HepG2 (cell line): Measurements from ENCODE around the gene SLC29A1. TPM values are rescaled to one million over a fixed set of nuclear protein-coding genes. Genes with fewer than 3 reads are reported as not detected.

ENCODE experiments used
- AHR ChIP-seq: IDR thresholded peaks from 2 replicates; pipeline ENCODE4 v1.6.1; 2018; ENCODE audit warnings: missing genetic modification reagents, missing compliant biosample characterization
- DNMT1 ChIP-seq: sonication (generic); formaldehyde crosslinking; IDR thresholded peaks from 2 replicates; pipeline ENCODE4 v1.5.1; 2020; ENCODE audit warnings: mild to moderate bottlenecking, missing genetic modification reagents
- FOXJ3 ChIP-seq: sonication (generic); formaldehyde crosslinking; IDR thresholded peaks from 2 replicates; pipeline ENCODE4 v1.4.0; 2020; ENCODE audit warnings: missing genetic modification reagents, mild to moderate bottlenecking, borderline replicate concordance
- IRX3 ChIP-seq: sonication (generic); formaldehyde crosslinking; IDR thresholded peaks from 2 replicates; pipeline ENCODE4 v1.8.1; 2023; ENCODE audit warnings: mild to moderate bottlenecking, low read depth, missing genetic modification reagents, borderline replicate concordance
- MAZ ChIP-seq, 2 experiments: sonication (generic) in 1 of 2; formaldehyde crosslinking in 1 of 2; IDR thresholded peaks; 2 replicates each; pipeline versions ENCODE4 v1.5.0 to v1.6.1; 2012 to 2020; ENCODE audit warnings: low read depth in 2 of 2, mild to moderate bottlenecking in 2 of 2, borderline replicate concordance in 1 of 2, improper control_type of control experiment in 1 of 2, low read length in 1 of 2, missing genetic modification reagents in 1 of 2, moderate library complexity in 1 of 2
- TBX3 ChIP-seq: fragments of 450-650 bp; IDR thresholded peaks from 2 replicates; pipeline ENCODE4 v1.6.1; 2017; ENCODE audit warnings: antibody characterized with exemption, mild to moderate bottlenecking, inconsistent platforms, borderline replicate concordance
- THAP11 ChIP-seq: IDR thresholded peaks from 2 replicates; pipeline ENCODE4 v1.6.1; 2016; ENCODE audit warnings: missing biosample characterization, missing genetic modification reagents
- ZBTB33 ChIP-seq: sonication (generic); formaldehyde crosslinking; IDR thresholded peaks from 2 replicates; pipeline ENCODE4 v1.4.0; 2020; ENCODE audit warnings: missing genetic modification reagents
- ZBTB7A ChIP-seq: sonication (generic); formaldehyde crosslinking; IDR thresholded peaks from 2 replicates; pipeline ENCODE4 v1.8.0; 2022; ENCODE audit warnings: mild to moderate bottlenecking, missing genetic modification reagents
- ZFP36L2 ChIP-seq: sonication (generic); formaldehyde crosslinking; IDR thresholded peaks from 2 replicates; pipeline ENCODE4 v1.4.0; 2020; ENCODE audit warnings: missing genetic modification reagents
- ZNF382 ChIP-seq: sonication (generic); formaldehyde crosslinking; IDR thresholded peaks from 2 replicates; pipeline ENCODE4 v1.5.0; 2020; ENCODE audit warnings: missing genetic modification reagents, mild to moderate bottlenecking, borderline replicate concordance
- ZNF407 ChIP-seq: sonication (generic); formaldehyde crosslinking; IDR thresholded peaks from one replicate; pipeline ENCODE4 v1.5.1; 2020; ENCODE audit warnings: mild to moderate bottlenecking, missing genetic modification reagents; ENCODE audit errors: not compliant biosample characterization
- ZNF431 ChIP-seq: sonication (generic); formaldehyde crosslinking; IDR thresholded peaks from 2 replicates; pipeline ENCODE4 v1.9.0; 2022; ENCODE audit warnings: missing genetic modification reagents, low read depth, mild to moderate bottlenecking, borderline replicate concordance
- ZSCAN29 ChIP-seq: sonication (generic); formaldehyde crosslinking; conservative IDR thresholded peaks from 2 replicates; pipeline ENCODE4 v1.4.0; 2020; ENCODE audit warnings: mild to moderate bottlenecking, missing genetic modification reagents
- ZSCAN31 ChIP-seq: sonication (generic); formaldehyde crosslinking; IDR thresholded peaks from 2 replicates; pipeline ENCODE4 v1.5.0; 2020; ENCODE audit warnings: low read depth, mild to moderate bottlenecking, missing genetic modification reagents
- polyA plus RNA-seq, 8 experiments: library from polyadenylated mRNA; depleted of rRNA in 3 of 8; stranded (reverse) in 7 of 8; unstranded in 1 of 8; fragments of >200 nt; fragmentation: Illumina TruSeq in 4 of 8; extraction: Trizol in 4 of 8; gene quantifications; 2 replicates each; pipeline versions ENCODE4 v1.2.1 to v1.2.3, GENCODE V29; 2011 to 2016; ENCODE audit warnings: low read depth in 4 of 8, missing spikeins in 1 of 8, mixed read lengths in 1 of 8; ENCODE audit not compliant: insufficient read depth in 1 of 8
- total RNA-seq, 5 experiments: library from RNA; depleted of rRNA; stranded (reverse); fragments of >200 nt; fragmentation: Illumina TruSeq; extraction: Trizol; gene quantifications; 2 replicates each; pipeline ENCODE4 v1.2.3, GENCODE V29; 2016; ENCODE audit warnings: low read depth in 1 of 5
- TF ChIP-seq, protein P1 (sequence below): sonication (generic); formaldehyde crosslinking; IDR thresholded peaks from 2 replicates; pipeline ENCODE4 v1.4.0; 2020; ENCODE audit warnings: low read depth, mild to moderate bottlenecking, missing genetic modification reagents
- TF ChIP-seq, protein P2 (sequence below): sonication (generic); formaldehyde crosslinking; IDR thresholded peaks from 2 replicates; pipeline ENCODE4 v1.4.0; 2020; ENCODE audit warnings: mild to moderate bottlenecking, missing genetic modification reagents

The SLC29A1 gene
- total and polyA plus RNA-seq, 2 of the 13 experiments (the other 11 are each of a cell fraction or from before 2014, with no cell fraction given), result 43.2 to 106 TPM

- TF ChIP-seq DNMT1 (CRISPR knock-in tag), result no peak
- TF ChIP-seq ZBTB7A (CRISPR knock-in tag), result peak; percentile 98
- TF ChIP-seq ZSCAN29 (CRISPR knock-in tag), result 0 out of 2 replicates have a peak, but pooled peaks have one; percentile 7
- peak; percentile 16; the same call in 1 of the 2 replicates for TF ChIP-seq ZNF431 (CRISPR knock-in tag)
- no peak for TF ChIP-seq IRX3
- no peak for TF ChIP-seq ZNF407 (CRISPR knock-in tag)
- TF ChIP-seq ZBTB33 (CRISPR knock-in tag), result peak; percentile 49
- peak; percentile 66 for TF ChIP-seq THAP11
- TF ChIP-seq MAZ (IDR thresholded peaks at IDR 0.05; ENCODE audit: borderline replicate concordance, low read depth, low read length), result peak; percentile 83; the same call in 1 of the 2 replicates
- TF ChIP-seq MAZ (CRISPR knock-in tag; IDR thresholded peaks at IDR 0.05; ENCODE audit: low read depth), result peak; percentile 99
- no peak for TF ChIP-seq ZFP36L2 (CRISPR knock-in tag)
- TF ChIP-seq, protein P1, sequence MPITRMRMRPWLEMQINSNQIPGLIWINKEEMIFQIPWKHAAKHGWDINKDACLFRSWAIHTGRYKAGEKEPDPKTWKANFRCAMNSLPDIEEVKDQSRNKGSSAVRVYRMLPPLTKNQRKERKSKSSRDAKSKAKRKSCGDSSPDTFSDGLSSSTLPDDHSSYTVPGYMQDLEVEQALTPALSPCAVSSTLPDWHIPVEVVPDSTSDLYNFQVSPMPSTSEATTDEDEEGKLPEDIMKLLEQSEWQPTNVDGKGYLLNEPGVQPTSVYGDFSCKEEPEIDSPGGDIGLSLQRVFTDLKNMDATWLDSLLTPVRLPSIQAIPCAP (CRISPR knock-in tag), result peak; percentile 81; the same call in 1 of the 2 replicates
- 0 out of 2 replicates have a peak, but pooled peaks have one; percentile 40 for TF ChIP-seq AHR (CRISPR knock-in tag)
- TF ChIP-seq FOXJ3, result no peak
- peak; percentile 86 for TF ChIP-seq ZSCAN31
- TF ChIP-seq, protein P2, sequence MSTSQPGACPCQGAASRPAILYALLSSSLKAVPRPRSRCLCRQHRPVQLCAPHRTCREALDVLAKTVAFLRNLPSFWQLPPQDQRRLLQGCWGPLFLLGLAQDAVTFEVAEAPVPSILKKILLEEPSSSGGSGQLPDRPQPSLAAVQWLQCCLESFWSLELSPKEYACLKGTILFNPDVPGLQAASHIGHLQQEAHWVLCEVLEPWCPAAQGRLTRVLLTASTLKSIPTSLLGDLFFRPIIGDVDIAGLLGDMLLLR (CRISPR knock-in tag), result no peak; the same call in 1 of the 2 replicates
- peak; percentile 56; the same call in 1 of the 2 replicates for TF ChIP-seq TBX3
- TF ChIP-seq ZNF382 (CRISPR knock-in tag), result no peak
Observed at GRCh38 chr6:44237813-44238433, 14.5 kb downstream of the SLC29A1 start (continued).
